ENCODE measurements around the gene STAT3.
"Not testable (repeated sequence)": the region's sequence is repeated elsewhere in the genome, so short reads cannot be mapped to it uniquely, and the experiment has no call there.

STAT3 gene

DNA sequence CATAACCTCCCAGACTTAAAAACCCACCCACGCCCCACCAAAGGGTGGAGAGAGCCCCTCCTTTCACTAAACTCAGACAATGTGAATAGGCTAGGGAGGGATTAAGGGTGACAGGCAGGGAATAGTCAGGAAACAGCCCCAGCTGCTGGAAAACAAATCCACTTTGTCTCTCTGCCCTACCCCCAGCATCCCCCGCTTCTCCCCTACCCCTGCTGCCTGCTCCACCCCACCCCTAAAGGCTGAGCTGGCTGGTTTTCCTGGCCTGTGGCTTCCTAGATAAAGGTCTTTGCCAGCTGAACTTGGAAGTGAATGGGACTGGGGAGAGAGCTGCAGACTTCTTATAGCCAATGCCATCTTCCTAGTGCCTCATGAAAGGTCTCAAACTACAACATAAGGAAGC lies 19.8 kb upstream of the STAT3 start:
- DNase-seq: no peak

DNA sequence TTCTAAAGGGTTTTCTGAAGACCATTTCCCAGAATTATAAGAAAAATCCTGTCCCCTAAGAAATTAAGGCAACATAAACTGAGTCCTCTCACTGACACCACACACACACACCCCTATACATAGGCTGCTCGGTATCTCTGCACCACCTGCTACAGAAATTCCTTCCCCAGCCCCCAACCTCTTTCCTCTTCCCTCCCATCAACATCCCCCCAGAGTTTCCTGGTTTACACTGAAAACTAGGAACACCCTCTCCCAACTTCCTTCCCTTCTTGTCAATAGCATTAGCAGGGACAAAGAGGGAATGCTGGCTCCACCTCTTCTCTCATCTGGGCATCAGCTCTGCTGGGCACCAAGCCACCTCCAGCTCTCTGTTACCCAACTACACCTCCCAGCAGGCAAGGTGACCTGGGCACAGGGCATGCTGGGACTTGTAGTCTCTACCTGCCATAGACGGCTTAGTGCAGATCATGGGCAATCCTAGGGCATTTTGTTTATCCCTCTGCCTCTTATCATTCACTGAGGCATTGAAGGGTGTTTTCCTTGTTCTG lies 19.1 kb upstream of the STAT3 start:
- peak; percentile 51 to 80 (median 58) for DNase-seq

GRCh38 chr17:42406615-42407288 lies 18.5 kb upstream of the STAT3 start:
- DNase-seq: no peak

DNA sequence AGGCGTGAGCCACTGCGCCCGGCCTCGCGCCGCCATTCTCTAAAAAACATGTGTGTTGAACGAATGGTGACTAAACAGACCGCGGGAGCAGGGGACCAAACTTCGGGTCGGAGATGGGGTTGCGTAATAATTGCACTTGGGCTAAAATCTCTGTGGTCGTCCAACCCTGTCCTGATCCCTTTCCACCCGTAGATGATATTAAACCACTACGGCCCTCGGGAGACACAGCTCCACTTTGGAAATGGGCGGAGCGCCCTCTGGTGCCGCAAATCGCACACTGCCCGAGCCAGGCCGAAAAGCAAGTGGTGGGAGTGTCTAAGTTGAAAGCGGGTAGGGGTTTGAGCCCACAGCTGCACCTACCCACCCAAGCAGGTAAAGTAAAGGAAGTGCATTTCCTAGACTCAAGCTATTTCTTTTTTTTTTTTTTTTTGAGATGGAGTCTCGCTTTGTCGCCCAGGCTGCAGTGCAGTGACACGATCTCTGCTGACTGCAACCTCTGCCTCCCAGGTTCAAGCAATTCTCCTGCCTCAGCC lies 17.8 kb upstream of the STAT3 start:
- DNase-seq: peak; percentile 52 to 80 (median 72)

DNA sequence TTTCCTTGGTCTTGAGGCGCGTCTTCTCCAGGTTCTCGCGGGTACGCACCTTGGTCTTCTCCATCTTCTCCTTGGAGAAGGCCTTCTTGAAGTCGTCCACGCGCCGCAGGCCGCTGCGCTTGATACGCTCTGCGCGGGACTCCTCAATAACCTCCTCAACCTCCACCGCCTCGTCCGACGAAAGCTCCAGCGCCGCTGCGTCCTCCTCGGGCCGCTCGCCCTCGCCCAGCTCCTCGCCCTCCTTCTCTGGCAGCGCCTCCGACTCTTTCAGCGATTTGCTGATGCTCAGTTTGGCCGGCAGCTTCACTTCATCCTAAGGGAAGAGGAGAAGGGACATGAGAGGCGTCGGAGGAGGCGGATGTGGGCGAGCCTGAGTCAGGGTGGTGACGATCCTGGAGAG lies 16.8 kb upstream of the STAT3 start:
- DNase-seq: no peak

GRCh38 chr17:42404326-42405055 lies 16.2 kb upstream of the STAT3 start:
- DNase-seq: no peak

- DNase-seq: peak in 1 of 3 experiments; percentile 32
These were observed 14.9 kb upstream of the STAT3 start for GRCh38 chr17:42403150-42403549.

- no peak for DNase-seq
These were observed 13.9 kb upstream of the STAT3 start for GRCh38 chr17:42402117-42402516.

- DNase-seq: not testable (repeated sequence)
These were observed 12.7 kb upstream of the STAT3 start for GRCh38 chr17:42400844-42401375.

GRCh38 chr17:42399948-42400843 lies 12.0 kb upstream of the STAT3 start:
- DNase-seq: no peak

GRCh38 chr17:42399121-42399520 lies 10.9 kb upstream of the STAT3 start:
- peak in 1 of 3 experiments; percentile 38 for DNase-seq

DNA sequence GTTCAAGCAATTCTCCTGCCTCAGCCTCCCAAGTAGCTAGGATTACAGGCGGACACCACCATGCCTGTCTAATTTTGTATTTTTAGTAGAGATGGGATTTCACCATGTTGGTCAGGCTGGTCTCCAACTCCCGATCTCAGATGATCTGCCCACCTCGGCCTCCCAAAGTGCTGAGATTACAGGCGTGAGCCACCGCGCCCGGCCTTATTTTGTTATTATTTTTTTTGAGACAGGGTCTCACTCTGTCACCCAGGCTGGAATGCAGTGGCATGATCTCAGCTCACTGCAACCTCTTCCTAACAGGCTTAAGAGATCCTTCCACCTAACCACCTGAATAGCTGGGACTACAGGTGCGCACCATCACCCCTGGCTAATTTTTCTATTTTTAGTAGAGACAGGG lies 7.4 kb upstream of the STAT3 start:
- DNase-seq: not testable (repeated sequence)

DNA sequence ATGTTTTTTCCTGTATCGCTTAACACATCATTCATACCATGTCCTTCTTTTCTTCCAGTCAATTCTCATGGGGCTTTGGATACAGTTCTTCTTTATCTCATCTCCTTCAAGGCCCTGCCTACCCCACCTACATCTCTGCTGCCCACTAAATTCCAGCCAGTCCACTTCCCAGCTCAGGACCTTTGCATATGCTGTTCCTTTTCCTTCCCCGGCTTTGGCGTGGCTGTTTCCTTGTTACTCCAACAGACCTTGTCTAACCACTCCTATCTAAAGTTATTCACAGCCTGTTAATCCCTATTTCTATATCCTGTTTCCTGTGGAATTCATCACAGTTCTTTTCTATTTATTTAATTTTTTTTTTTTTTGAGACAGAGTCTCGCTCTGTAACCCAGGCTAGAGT lies 6.6 kb upstream of the STAT3 start:
- DNase-seq: no peak

GRCh38 chr17:42392692-42393415 lies 4.6 kb upstream of the STAT3 start:
- no peak for DNase-seq

GRCh38 chr17:42391439-42391838 lies 3.2 kb upstream of the STAT3 start:
- DNase-seq: not testable (repeated sequence)

- no peak for DNase-seq
These were observed 1.7 kb upstream of the STAT3 start for GRCh38 chr17:42389899-42390298.

- no peak for DNase-seq
These were observed 834 bp upstream of the STAT3 start for GRCh38 chr17:42389135-42389417.

GRCh38 chr17:42387661-42388380 lies 421 bp downstream of the STAT3 start:
- peak; percentile 48 to 77 (median 70) for DNase-seq

GRCh38 chr17:42386777-42387657 lies 1.2 kb downstream of the STAT3 start:
- peak in 2 of 3 experiments; percentile 42 to 71 for DNase-seq

GRCh38 chr17:42381898-42382297 lies 6.3 kb downstream of the STAT3 start:
- no peak for DNase-seq
